ENCODE results near the gene TALDO1. TPM values are rescaled to one million over a fixed set of nuclear protein-coding genes. Genes with fewer than 3 reads are reported as not detected.
A peak's percentile ranks its signal among the peaks of the same experiment; 100 is the strongest.

The TALDO1 gene
- total RNA-seq, 6 experiments from 2014 or later = 102 to 184 (median 150) TPM

GRCh38 chr11:803467-803742 lies 56.1 kb downstream of the TALDO1 start:
- intact Hi-C loops (cut with DNase I) = no loop called here
- no CpG with 5 or more reads among the region's 8 CpGs for WGBS (ENCODE audit: insufficient coverage, low coverage, low lambda C conversion rate, missing lambda C conversion rate)
- no peak overlapping the region for H3K4me3 ChIP-seq
- TF ChIP-seq POLR2A (IDR thresholded peaks at IDR 0.05) = no peak
- H3K27me3 ChIP-seq = no peaks in the 10 kb centered on the region
- DNase-seq (peak in 1 of 3 donors; percentile 55), ATAC-seq (no peak)
- H3K36me3 ChIP-seq = no peaks in the 10 kb centered on the region
- no peak overlapping the region for H3K27ac ChIP-seq
- peaks cover 0 to 20% (median 6%) of the 10 kb centered on the region in 4 donors for H3K4me1 ChIP-seq
- no peaks in the 10 kb centered on the region for H3K9me3 ChIP-seq

DNA sequence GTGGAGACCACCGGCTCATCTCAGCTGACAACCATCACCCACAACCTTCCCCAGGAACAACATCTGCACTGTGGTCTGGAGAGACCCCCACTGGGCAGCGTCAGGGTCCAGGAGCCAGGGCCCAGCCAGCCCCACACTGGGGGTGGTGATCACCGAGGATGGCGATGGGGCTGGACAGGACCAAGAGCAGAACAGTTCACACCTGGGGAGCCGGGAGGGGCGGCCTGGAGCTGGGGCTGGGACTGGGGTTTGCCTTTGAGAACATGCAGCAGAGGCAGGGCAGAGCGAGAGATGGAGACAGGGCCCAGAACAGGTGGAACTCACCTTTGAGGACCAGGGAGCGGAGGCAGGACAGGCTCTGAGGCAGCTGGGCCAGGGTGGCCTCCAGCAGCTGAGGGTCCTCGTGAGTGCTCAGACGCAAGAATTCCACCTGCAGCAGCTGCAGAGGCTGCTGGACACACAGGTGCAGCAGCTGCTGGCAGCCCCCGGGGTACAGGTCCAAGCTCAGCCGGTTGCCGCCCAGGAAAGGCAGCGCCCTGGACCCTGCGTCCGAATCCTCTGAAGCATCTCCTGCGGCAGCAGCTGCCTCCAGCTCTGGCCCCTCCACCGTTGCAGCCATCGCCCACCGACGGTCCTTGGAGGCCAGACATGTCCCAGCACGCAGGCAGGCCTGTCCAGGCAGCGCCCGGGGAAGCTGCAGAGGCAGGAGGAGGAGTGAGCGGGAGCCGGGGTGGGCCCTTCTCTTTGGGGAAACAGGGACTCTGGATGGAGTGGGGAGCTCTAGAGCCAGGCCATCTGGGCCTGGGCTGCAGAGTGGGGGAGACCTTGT lies 56.7 kb downstream of the TALDO1 start:
- ATAC-seq (no peak), DNase-seq (peak in 1 of 3 donors; percentile 58)
- intact Hi-C loops (cut with DNase I) = no loop called here
- peaks cover 0 to 20% (median 9%) of the 10 kb centered on the region in 4 donors for H3K4me1 ChIP-seq
- no peaks in the 10 kb centered on the region for H3K36me3 ChIP-seq
- H3K27me3 ChIP-seq = no peaks in the 10 kb centered on the region
- WGBS (ENCODE audit: insufficient coverage, low coverage, low lambda C conversion rate, missing lambda C conversion rate) = 56% methylated on average over 9 of the region's 26 CpGs
- peak overlapping the region in 2 of 3 donors; percentile 54 to 65 for H3K4me3 ChIP-seq
- H3K27ac ChIP-seq = no peak overlapping the region
- TF ChIP-seq POLR2A (IDR thresholded peaks at IDR 0.05) (no peak), CTCF (IDR thresholded peaks at IDR 0.05) (no peak)
- no peaks in the 10 kb centered on the region for H3K9me3 ChIP-seq

GRCh38 chr11:804599-804964 lies 57.3 kb downstream of the TALDO1 start:
- TF ChIP-seq CTCF (IDR thresholded peaks at IDR 0.05) (no peak), POLR2A (IDR thresholded peaks at IDR 0.05) (no peak)
- 20% methylated on average over 6 of the region's 18 CpGs for WGBS (ENCODE audit: insufficient coverage, low coverage, low lambda C conversion rate, missing lambda C conversion rate)
- H3K27me3 ChIP-seq = no peaks in the 10 kb centered on the region
- intact Hi-C loops (cut with DNase I) = no loop called here
- DNase-seq (peak in 1 of 3 donors; percentile 66), ATAC-seq (no peak)
- H3K4me3 ChIP-seq = peak overlapping the region; percentile 50 to 65 (median 54)
- no peaks in the 10 kb centered on the region for H3K9me3 ChIP-seq
- H3K36me3 ChIP-seq = no peaks in the 10 kb centered on the region
- H3K4me1 ChIP-seq = peaks cover 0 to 20% (median 9%) of the 10 kb centered on the region in 4 donors
- peak overlapping the region in 1 of 3 donors; percentile 78 for H3K27ac ChIP-seq

GRCh38 chr11:808427-809286 lies 61.4 kb downstream of the TALDO1 start:
- ATAC-seq = no peak
- no peak for DNase-seq
- H3K36me3 ChIP-seq = peaks cover 0 to 27% (median 0%) of the 10 kb centered on the region in 4 donors
- peaks cover 0 to 34% (median 13%) of the 10 kb centered on the region in 4 donors for H3K4me1 ChIP-seq
- no peaks in the 10 kb centered on the region for H3K9me3 ChIP-seq
- TF ChIP-seq POLR2A (IDR thresholded peaks at IDR 0.05) (no peak), CTCF (IDR thresholded peaks at IDR 0.05) (no peak)
- no peaks in the 10 kb centered on the region for H3K27me3 ChIP-seq
- intact Hi-C loops (cut with DNase I) = no loop called here
- H3K27ac ChIP-seq = peak overlapping the region; percentile 91 to 95 (median 94)
- H3K4me3 ChIP-seq = peak overlapping the region; percentile 84 to 100 (median 99)
- WGBS (ENCODE audit: insufficient coverage, low coverage, low lambda C conversion rate, missing lambda C conversion rate) = 16% methylated on average over 18 of the region's 36 CpGs
